Hepatocyte (in vitro differentiated cells): ENCODE data around the gene NAPA.

Experiments
- EZH2phosphoT487 ChIP-seq: fragments of 200-600 bp; sonication (generic); IDR thresholded peaks from one replicate; pipeline ENCODE4 v1.6.1; 2018; ENCODE audit warnings: antibody characterized with exemption, mild to moderate bottlenecking, low read depth, moderate library complexity; ENCODE audit not compliant: unreplicated experiment, severe bottlenecking
- TF ChIP-seq, protein P1 (sequence below): fragments of 200-600 bp; sonication (generic); IDR thresholded peaks from 2 replicates; pipeline ENCODE4 v1.5.1; 2016; ENCODE audit warnings: antibody characterized with exemption, mild to moderate bottlenecking; ENCODE audit not compliant: poor library complexity

DNA sequence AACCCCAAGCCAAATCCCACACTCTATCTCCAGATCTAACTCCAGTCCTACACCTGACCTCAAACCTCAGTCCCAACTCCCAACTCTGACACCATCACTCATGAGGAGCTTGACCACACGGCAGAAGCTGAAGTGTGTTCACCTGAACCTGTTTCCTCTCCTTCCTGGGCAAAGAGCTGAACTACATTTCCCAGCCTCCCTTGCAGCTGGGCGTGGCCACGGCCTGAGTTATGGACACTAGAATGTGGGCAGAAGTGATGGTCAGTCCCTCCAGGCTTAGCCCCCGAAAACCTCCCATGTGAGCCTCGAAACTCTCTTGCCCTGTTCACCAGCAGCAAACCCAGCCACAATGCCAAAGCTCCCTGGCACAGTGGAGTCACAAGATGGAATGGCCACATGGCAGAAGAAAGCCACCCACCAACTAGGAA, 76.1 kb downstream of the NAPA start:
- TF ChIP-seq, protein P1, sequence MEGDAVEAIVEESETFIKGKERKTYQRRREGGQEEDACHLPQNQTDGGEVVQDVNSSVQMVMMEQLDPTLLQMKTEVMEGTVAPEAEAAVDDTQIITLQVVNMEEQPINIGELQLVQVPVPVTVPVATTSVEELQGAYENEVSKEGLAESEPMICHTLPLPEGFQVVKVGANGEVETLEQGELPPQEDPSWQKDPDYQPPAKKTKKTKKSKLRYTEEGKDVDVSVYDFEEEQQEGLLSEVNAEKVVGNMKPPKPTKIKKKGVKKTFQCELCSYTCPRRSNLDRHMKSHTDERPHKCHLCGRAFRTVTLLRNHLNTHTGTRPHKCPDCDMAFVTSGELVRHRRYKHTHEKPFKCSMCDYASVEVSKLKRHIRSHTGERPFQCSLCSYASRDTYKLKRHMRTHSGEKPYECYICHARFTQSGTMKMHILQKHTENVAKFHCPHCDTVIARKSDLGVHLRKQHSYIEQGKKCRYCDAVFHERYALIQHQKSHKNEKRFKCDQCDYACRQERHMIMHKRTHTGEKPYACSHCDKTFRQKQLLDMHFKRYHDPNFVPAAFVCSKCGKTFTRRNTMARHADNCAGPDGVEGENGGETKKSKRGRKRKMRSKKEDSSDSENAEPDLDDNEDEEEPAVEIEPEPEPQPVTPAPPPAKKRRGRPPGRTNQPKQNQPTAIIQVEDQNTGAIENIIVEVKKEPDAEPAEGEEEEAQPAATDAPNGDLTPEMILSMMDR, result no peak
- TF ChIP-seq EZH2phosphoT487, result no peak
